HepG2 (cell line): ENCODE measurements around the gene ALPK1. TPM values are rescaled to one million over a fixed set of nuclear protein-coding genes. Genes with fewer than 3 reads are reported as not detected.

Experiments used
- ATAC-seq: fragments of 200-7000 bp; cut with Tn5 transposase; 3 replicates; pipeline ENCODE4 v1.9.1; 2020; ENCODE audit warnings: mild to moderate bottlenecking, moderate library complexity
- BruUV-seq: library from RNA; stranded (reverse); fragments of 400-500 nt; replicated peaks from 2 replicates; lab custom pipeline; 2021; lab: Mats Ljungman, UMichigan
- CTCF ChIA-PET: fragments of 300-600 bp; formaldehyde crosslinking; extraction: SDS; loops from one replicate; lab custom pipeline; 2021; ENCODE audit warnings: low total read pairs, inconsistent platforms, low intra/inter-chr PET ratio; lab: Yijun Ruan, JAX
- POLR2A ChIA-PET: fragments of 350-600 bp; sonication (Branson Sonifier 250); formaldehyde crosslinking; loops from one replicate; lab custom pipeline; 2020; ENCODE audit warnings: antibody characterized with exemption, inconsistent platforms; lab: Yijun Ruan, JAX
- DNase-seq: peaks from one replicate; pipeline ENCODE4 v3.0.0-alpha.2; 2015; ENCODE audit warnings: low spot score
- FAIRE-seq: peaks from 3 replicates; lab custom pipeline; 2011; peaks lifted over from hg19 to GRCh38; lab: Jason Lieb, UNC
- H2AFZ ChIP-seq: one replicate; pipeline ENCODE4 v1.6.1; 2011; ENCODE audit warnings: low read length, inconsistent platforms
- H3K27ac ChIP-seq: fragments of 300-600 bp; 3 replicates; pipeline ENCODE4 v1.8.0; 2011; ENCODE audit warnings: mixed run types, mild to moderate bottlenecking, mixed read lengths, low read length, inconsistent platforms; ENCODE audit not compliant: insufficient read depth; ENCODE audit errors: extremely low read length
- H3K27me3 ChIP-seq, 2 experiments: fragments of 200-600 bp in 1 of 2; 2 replicates in 1 of 2; 3 replicates in 1 of 2; pipeline versions ENCODE4 v1.6.0 to v1.8.0; 2011; ENCODE audit warnings: low read length in 2 of 2, mild to moderate bottlenecking in 2 of 2, moderate library complexity in 2 of 2, inconsistent platforms in 1 of 2; ENCODE audit not compliant: insufficient read depth in 2 of 2, control insufficient read depth in 1 of 2
- H3K36me3 ChIP-seq, 2 experiments: fragments of 200-600 bp in 1 of 2; replicated peaks in 1 of 2; 2 replicates in 1 of 2; 3 replicates in 1 of 2; pipeline versions ENCODE4 v1.5.1 to v1.8.0; 2011; ENCODE audit warnings: low read length in 2 of 2, inconsistent platforms in 1 of 2; ENCODE audit not compliant: insufficient read depth in 2 of 2, control insufficient read depth in 1 of 2
- H3K4me1 ChIP-seq: 2 replicates; pipeline ENCODE4 v1.5.1; 2012; ENCODE audit warnings: low read length, inconsistent platforms; ENCODE audit not compliant: insufficient read depth
- H3K4me2 ChIP-seq: 2 replicates; pipeline ENCODE4 v1.6.0; 2011; ENCODE audit warnings: low read depth, low read length, inconsistent platforms
- H3K4me3 ChIP-seq, 3 experiments: fragments of 200-600 bp in 1 of 3; sonication (generic), shearing (Covaris generic) in 1 of 3; replicated peaks in 1 of 3; 2 replicates each; pipeline ENCODE4 v1.5.1; 2011 to 2016; ENCODE audit warnings: low read length in 3 of 3, inconsistent platforms in 2 of 3, low read depth in 2 of 3, mild to moderate bottlenecking in 2 of 3, control low read depth in 1 of 3, mixed read lengths in 1 of 3; ENCODE audit not compliant: insufficient read depth in 1 of 3
- H3K79me2 ChIP-seq: one replicate; pipeline ENCODE4 v1.6.1; 2011; ENCODE audit warnings: low read length, inconsistent platforms; ENCODE audit not compliant: insufficient read depth
- H3K9ac ChIP-seq: 2 replicates; pipeline ENCODE4 v1.6.0; 2011; ENCODE audit warnings: mild to moderate bottlenecking, low read depth, low read length, inconsistent platforms; ENCODE audit not compliant: insufficient read depth
- H3K9me3 ChIP-seq: 2 replicates; pipeline ENCODE4 v1.5.1; 2012; ENCODE audit warnings: mild to moderate bottlenecking, low read length
- H4K20me1 ChIP-seq: 2 replicates; pipeline ENCODE4 v1.6.0; 2011; ENCODE audit warnings: inconsistent platforms, mild to moderate bottlenecking, low read length, moderate library complexity; ENCODE audit not compliant: insufficient read depth
- ATF7 ChIP-seq, 2 experiments: fragments of 450-650 bp in 1 of 2; sonication (generic) in 1 of 2; formaldehyde crosslinking in 1 of 2; IDR thresholded peaks; 2 replicates each; pipeline versions ENCODE4 v1.4.0 to v1.6.1; 2016 to 2020; ENCODE audit warnings: antibody characterized with exemption in 1 of 2, mild to moderate bottlenecking in 1 of 2, missing genetic modification reagents in 1 of 2
- BRD4 ChIP-seq: sonication (generic); formaldehyde crosslinking; IDR thresholded peaks from 2 replicates; pipeline ENCODE4 v1.4.0; 2020; ENCODE audit warnings: missing genetic modification reagents
- DPF2 ChIP-seq: sonication (generic); formaldehyde crosslinking; IDR thresholded peaks from 2 replicates; pipeline ENCODE4 v1.4.0; 2020; ENCODE audit warnings: mild to moderate bottlenecking, low read depth, missing genetic modification reagents, borderline replicate concordance
- EED ChIP-seq: sonication (generic); formaldehyde crosslinking; IDR thresholded peaks from 2 replicates; pipeline ENCODE4 v1.5.0; 2020; ENCODE audit warnings: mild to moderate bottlenecking, missing genetic modification reagents
- FOXA1 ChIP-seq, 2 experiments: fragments of 450-650 bp in 1 of 2; sonication (generic) in 1 of 2; formaldehyde crosslinking in 1 of 2; IDR thresholded peaks; 2 replicates each; pipeline versions ENCODE4 v1.4.0 to v1.6.1; 2016 to 2020; ENCODE audit warnings: missing genetic modification reagents in 1 of 2
- HIVEP1 ChIP-seq: sonication (generic); formaldehyde crosslinking; IDR thresholded peaks from 2 replicates; pipeline ENCODE4 v1.4.0; 2020; ENCODE audit warnings: mild to moderate bottlenecking, missing genetic modification reagents
- MYC ChIP-seq: sonication (generic); formaldehyde crosslinking; IDR thresholded peaks from 2 replicates; pipeline ENCODE4 v1.9.0; 2021; ENCODE audit warnings: missing genetic modification reagents, borderline replicate concordance
- SMAD3 ChIP-seq: sonication (generic); formaldehyde crosslinking; IDR thresholded peaks from 2 replicates; pipeline ENCODE4 v1.4.0; 2020; ENCODE audit warnings: missing genetic modification reagents
- WGBS: methylation state at CpG from one replicate; pipeline ENCODE4 v1.1.6; 2017; ENCODE audit warnings: low lambda C conversion rate; 5-methylcytosine and 5-hydroxymethylcytosine counted together
- in situ Hi-C: cut with HindIII; loops from 2 replicates; pipeline ENCODE4 v1.10.0; 2017; ENCODE audit warnings: low pct_unique_long_range_greater_than_20kb; ENCODE audit not compliant: extremely low pct_ligation_motif_present
- intact Hi-C: fragments of 100-400 bp; cut with micrococcal nuclease; formaldehyde crosslinking; loops from one replicate; pipeline ENCODE4 v1.10.0; 2022; ENCODE audit not compliant: unreplicated experiment
- polyA plus RNA-seq, 8 experiments: library from polyadenylated mRNA; depleted of rRNA in 3 of 8; stranded (reverse) in 7 of 8; unstranded in 1 of 8; fragments of >200 nt; fragmentation: Illumina TruSeq in 4 of 8; extraction: Trizol in 4 of 8; gene quantifications; 2 replicates each; pipeline versions ENCODE4 v1.2.1 to v1.2.3, GENCODE V29; 2011 to 2016; ENCODE audit warnings: low read depth in 4 of 8, missing spikeins in 1 of 8, mixed read lengths in 1 of 8; ENCODE audit not compliant: insufficient read depth in 1 of 8
- total RNA-seq, 5 experiments: library from RNA; depleted of rRNA; stranded (reverse); fragments of >200 nt; fragmentation: Illumina TruSeq; extraction: Trizol; gene quantifications; 2 replicates each; pipeline ENCODE4 v1.2.3, GENCODE V29; 2016; ENCODE audit warnings: low read depth in 1 of 5
- TF ChIP-seq, protein P1 (sequence below): sonication (generic); formaldehyde crosslinking; IDR thresholded peaks from 2 replicates; pipeline ENCODE4 v1.4.0; 2020; ENCODE audit warnings: missing genetic modification reagents; ENCODE audit errors: not compliant biosample characterization
- TF ChIP-seq, protein P2 (sequence below): IDR thresholded peaks from 2 replicates; pipeline ENCODE4 v1.4.0; 2020; ENCODE audit warnings: mild to moderate bottlenecking, missing genetic modification reagents
- TF ChIP-seq, protein P3 (sequence below): sonication (generic); formaldehyde crosslinking; IDR thresholded peaks from 2 replicates; pipeline ENCODE4 v1.8.1; 2023; ENCODE audit warnings: mild to moderate bottlenecking, inconsistent platforms, moderate library complexity, missing genetic modification reagents, borderline replicate concordance

ALPK1 gene
- total and polyA plus RNA-seq, 2 of the 13 experiments (the other 11 are each of a cell fraction or from before 2014, with no cell fraction given) = 0.61 to 1.3 TPM

DNA sequence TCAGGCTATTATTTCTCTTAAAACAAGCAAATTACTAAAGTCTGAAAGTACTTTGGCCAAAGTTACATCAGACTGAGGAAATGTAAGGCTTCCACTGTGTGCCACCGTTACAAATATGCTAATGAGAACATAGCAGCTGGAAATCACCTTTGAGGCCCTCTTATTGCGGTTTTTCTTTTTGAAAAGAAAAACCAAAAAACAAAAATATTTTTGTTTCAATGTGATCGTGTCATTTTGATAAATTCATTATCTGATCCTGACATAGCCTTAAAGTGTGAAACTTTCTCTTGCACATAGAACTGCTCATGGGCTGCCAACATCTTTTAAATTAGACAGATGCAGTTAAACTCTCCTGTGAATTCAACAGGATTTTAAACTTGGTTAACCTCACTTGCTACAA is 8.7 kb upstream of the ALPK1 start:
- H3K9me3 ChIP-seq = no peaks in the 10 kb centered on the region
- no peak for ATAC-seq
- H3K36me3 ChIP-seq = no peaks in the 10 kb centered on the region
- FAIRE-seq = no peak
- 10% methylated on average over 3 of the region's 3 CpGs for WGBS
- POLR2A ChIA-PET = no interaction called here
- no peak overlapping the region for H3K4me2 ChIP-seq
- H2AFZ ChIP-seq = no peak overlapping the region
- H3K4me3 ChIP-seq = no peak overlapping the region
- TF ChIP-seq SMAD3 (CRISPR knock-in tag) (no peak), HIVEP1 (CRISPR knock-in tag) (no peak), ATF7 (IDR thresholded peaks at IDR 0.05) (no peak), ATF7 (CRISPR knock-in tag; IDR thresholded peaks at IDR 0.05) (no peak), MYC (no peak), DPF2 (CRISPR knock-in tag) (no peak)
- TF ChIP-seq, protein P1, sequence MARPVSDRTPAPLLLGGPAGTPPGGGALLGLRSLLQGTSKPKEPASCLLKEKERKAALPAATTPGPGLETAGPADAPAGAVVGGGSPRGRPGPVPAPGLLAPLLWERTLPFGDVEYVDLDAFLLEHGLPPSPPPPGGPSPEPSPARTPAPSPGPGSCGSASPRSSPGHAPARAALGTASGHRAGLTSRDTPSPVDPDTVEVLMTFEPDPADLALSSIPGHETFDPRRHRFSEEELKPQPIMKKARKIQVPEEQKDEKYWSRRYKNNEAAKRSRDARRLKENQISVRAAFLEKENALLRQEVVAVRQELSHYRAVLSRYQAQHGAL = no peak
- in situ Hi-C loops (no loop called here), intact Hi-C loops (no loop called here)
- no TSS peak for BruUV-seq
- H4K20me1 ChIP-seq = no peaks in the 10 kb centered on the region
- no peak overlapping the region for H3K27ac ChIP-seq
- peaks cover 29% of the 10 kb centered on the region for H3K4me1 ChIP-seq
- no peaks in the 10 kb centered on the region; a peak in 2 of 5 replicates for H3K27me3 ChIP-seq
- H3K79me2 ChIP-seq = no peaks in the 10 kb centered on the region
- CTCF ChIA-PET = no interaction called here
- no peak for DNase-seq
- H3K9ac ChIP-seq = no peak overlapping the region

DNA sequence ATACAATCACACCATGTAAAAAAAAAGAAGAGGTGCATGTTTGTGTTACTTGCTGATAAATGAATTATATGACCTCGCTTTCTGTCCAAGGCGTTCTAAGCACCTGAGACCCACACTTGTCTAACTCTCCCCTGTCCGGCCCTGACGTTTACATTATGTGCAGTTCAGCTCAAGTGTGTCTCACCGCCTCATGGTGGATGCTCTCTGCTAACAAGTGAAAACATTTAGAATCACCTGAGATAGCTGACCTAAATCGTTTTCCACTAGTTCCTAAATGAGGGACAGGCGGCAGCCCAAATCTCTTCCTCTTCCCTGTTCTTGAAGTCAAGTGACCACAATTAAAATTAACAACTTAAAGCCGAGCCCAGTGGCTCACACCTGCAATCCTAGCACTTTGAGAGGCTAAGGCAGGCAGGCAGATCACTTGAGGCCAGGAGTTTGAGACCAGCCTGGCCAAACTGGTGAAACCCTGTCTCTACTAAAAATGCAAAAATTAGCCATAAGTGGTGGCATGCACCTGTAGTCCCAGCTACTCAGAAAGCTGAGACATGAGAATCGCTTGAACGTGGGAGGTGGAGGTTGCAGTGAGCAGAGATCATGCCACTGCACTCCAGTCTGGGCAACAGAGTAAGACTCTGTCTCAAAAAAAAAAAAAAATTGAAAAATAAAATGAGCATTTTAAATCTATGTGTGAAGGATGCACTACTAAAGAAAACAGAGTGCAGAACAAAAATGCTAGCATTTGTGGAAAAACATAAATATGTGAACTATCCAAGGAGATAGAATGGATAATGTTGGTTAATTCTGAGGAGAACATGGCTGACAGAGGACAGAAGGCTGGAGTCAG is 7.5 kb upstream of the ALPK1 start:
- H3K27ac ChIP-seq = no peak overlapping the region
- no peaks in the 10 kb centered on the region for H4K20me1 ChIP-seq
- in situ Hi-C loops = no loop called here
- intact Hi-C loops = no loop called here
- no peaks in the 10 kb centered on the region for H3K9me3 ChIP-seq
- H2AFZ ChIP-seq = no peak overlapping the region
- no peak overlapping the region for H3K9ac ChIP-seq
- H3K36me3 ChIP-seq = no peaks in the 10 kb centered on the region
- BruUV-seq = no TSS peak
- POLR2A ChIA-PET = no interaction called here
- FAIRE-seq (no peak), DNase-seq (no peak), ATAC-seq (no peak)
- 46% methylated on average over 10 of the region's 10 CpGs for WGBS
- no peaks in the 10 kb centered on the region for H3K79me2 ChIP-seq
- H3K4me2 ChIP-seq = no peak overlapping the region
- no peaks in the 10 kb centered on the region; a peak in 2 of 5 replicates for H3K27me3 ChIP-seq
- H3K4me3 ChIP-seq = no peak overlapping the region
- CTCF ChIA-PET = no interaction called here
- peaks cover 17% of the 10 kb centered on the region for H3K4me1 ChIP-seq
- TF ChIP-seq FOXA1 (IDR thresholded peaks at IDR 0.05) = no peak
- no peak for TF ChIP-seq FOXA1 (CRISPR knock-in tag; IDR thresholded peaks at IDR 0.05)
- no peak for TF ChIP-seq BRD4 (CRISPR knock-in tag)
- TF ChIP-seq, protein P2, sequence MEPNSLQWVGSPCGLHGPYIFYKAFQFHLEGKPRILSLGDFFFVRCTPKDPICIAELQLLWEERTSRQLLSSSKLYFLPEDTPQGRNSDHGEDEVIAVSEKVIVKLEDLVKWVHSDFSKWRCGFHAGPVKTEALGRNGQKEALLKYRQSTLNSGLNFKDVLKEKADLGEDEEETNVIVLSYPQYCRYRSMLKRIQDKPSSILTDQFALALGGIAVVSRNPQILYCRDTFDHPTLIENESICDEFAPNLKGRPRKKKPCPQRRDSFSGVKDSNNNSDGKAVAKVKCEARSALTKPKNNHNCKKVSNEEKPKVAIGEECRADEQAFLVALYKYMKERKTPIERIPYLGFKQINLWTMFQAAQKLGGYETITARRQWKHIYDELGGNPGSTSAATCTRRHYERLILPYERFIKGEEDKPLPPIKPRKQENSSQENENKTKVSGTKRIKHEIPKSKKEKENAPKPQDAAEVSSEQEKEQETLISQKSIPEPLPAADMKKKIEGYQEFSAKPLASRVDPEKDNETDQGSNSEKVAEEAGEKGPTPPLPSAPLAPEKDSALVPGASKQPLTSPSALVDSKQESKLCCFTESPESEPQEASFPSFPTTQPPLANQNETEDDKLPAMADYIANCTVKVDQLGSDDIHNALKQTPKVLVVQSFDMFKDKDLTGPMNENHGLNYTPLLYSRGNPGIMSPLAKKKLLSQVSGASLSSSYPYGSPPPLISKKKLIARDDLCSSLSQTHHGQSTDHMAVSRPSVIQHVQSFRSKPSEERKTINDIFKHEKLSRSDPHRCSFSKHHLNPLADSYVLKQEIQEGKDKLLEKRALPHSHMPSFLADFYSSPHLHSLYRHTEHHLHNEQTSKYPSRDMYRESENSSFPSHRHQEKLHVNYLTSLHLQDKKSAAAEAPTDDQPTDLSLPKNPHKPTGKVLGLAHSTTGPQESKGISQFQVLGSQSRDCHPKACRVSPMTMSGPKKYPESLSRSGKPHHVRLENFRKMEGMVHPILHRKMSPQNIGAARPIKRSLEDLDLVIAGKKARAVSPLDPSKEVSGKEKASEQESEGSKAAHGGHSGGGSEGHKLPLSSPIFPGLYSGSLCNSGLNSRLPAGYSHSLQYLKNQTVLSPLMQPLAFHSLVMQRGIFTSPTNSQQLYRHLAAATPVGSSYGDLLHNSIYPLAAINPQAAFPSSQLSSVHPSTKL (CRISPR knock-in tag) = no peak
- TF ChIP-seq EED = no peak
- TF ChIP-seq, protein P3, sequence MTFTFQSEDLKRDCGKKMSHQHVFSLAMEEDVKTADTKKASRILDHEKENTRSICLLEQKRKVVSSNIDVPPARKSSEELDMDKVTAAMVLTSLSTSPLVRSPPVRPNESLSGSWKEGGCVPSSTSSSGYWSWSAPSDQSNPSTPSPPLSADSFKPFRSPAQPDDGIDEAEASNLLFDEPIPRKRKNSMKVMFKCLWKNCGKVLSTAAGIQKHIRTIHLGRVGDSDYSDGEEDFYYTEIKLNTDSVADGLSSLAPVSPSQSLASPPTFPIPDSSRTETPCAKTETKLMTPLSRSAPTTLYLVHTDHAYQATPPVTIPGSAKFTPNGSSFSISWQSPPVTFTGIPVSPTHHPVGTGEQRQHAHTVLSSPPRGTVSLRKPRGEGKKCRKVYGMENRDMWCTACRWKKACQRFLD (CRISPR knock-in tag) = no peak
